ENCODE measurements around the gene FEZF1. TPM values are rescaled to one million over a fixed set of nuclear protein-coding genes. Genes with fewer than 3 reads are reported as not detected.

The FEZF1 gene
- polyA plus RNA-seq, 1 donor from 2014 or later: 1.1 TPM

DNA sequence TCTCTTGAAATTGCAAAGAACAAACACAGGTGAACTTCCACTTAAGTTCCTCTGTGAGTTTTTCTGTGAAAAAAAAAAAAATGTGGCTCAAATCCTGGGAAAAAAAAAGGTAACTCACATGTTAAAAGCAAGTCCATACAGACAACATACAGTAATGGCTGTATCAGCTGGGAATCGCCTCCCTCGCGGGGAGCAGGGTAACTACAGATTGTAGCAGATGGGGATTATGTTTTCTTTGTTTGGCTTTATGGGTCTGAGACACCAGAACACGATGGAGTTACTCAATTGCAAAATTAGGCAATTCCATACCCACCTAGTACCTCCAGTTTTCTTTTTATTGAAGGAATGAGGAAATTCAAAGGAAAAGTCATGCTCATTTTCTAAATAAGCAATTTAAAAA is 42.3 kb downstream of the FEZF1 start:
- Histone ChIP-seq H3K27ac (ENCODE audit: low read length) (no peak overlapping the region), H3K27me3 (ENCODE audit: insufficient read depth, low read depth, low read length) (no peaks in the 10 kb centered on the region), H3F3A (ENCODE audit: insufficient read depth, low read length, poor library complexity, severe bottlenecking) (no peaks in the 10 kb centered on the region), H3K79me2 (replicated peaks; ENCODE audit: insufficient read depth, low read length) (no peaks in the 10 kb centered on the region), H3K36me3 (ENCODE audit: insufficient read depth, low read length) (no peaks in the 10 kb centered on the region), H3K9me2 (ENCODE audit: insufficient read depth, low read length) (no peaks in the 10 kb centered on the region), H3K4me3 (ENCODE audit: low read length) (no peak overlapping the region), H3K9me3 (ENCODE audit: low read length) (no peaks in the 10 kb centered on the region), H3K9ac (ENCODE audit: low read length) (no peak overlapping the region), H4K20me1 (ENCODE audit: insufficient read depth) (no peaks in the 10 kb centered on the region), H2AFZ (ENCODE audit: low read depth, low read length) (no peak overlapping the region), H3K4me2 (ENCODE audit: low read length) (no peak overlapping the region)
- TF ChIP-seq EP300 (conservative IDR thresholded peaks at IDR 0.05; ENCODE audit: poor library complexity, severe bottlenecking) (no peak), EZH2 (IDR thresholded peaks at IDR 0.05; ENCODE audit: borderline replicate concordance, insufficient read depth, low read length, poor library complexity, severe bottlenecking) (no peak)

DNA sequence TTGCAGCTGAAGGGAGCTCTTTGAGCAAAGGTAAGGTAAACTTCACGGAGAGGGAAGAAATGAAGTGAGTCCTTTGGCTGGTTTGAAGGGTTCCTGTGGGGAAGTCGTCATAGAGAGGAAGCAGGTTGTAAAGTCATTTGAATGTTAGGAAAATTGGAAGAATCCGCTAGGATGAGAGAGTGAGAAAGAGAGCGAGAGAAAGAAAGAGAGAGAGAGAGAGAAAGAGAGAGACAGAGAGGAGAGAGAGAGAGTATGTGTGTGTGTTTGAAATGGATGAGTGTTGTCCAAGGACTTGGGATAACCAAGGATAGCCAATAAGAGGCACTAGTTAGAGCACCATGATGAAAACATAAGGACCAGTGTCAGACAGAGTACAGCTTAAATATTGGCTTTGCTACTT is 43.1 kb downstream of the FEZF1 start:
- Histone ChIP-seq H2AFZ (ENCODE audit: low read depth, low read length) (no peak overlapping the region), H3K27me3 (ENCODE audit: insufficient read depth, low read depth, low read length) (no peaks in the 10 kb centered on the region), H4K20me1 (ENCODE audit: insufficient read depth) (no peaks in the 10 kb centered on the region), H3K4me2 (ENCODE audit: low read length) (no peak overlapping the region), H3K36me3 (ENCODE audit: insufficient read depth, low read length) (no peaks in the 10 kb centered on the region), H3K9ac (ENCODE audit: low read length) (no peak overlapping the region), H3F3A (ENCODE audit: insufficient read depth, low read length, poor library complexity, severe bottlenecking) (no peaks in the 10 kb centered on the region), H3K79me2 (replicated peaks; ENCODE audit: insufficient read depth, low read length) (no peaks in the 10 kb centered on the region), H3K4me3 (ENCODE audit: low read length) (no peak overlapping the region), H3K9me3 (ENCODE audit: low read length) (no peaks in the 10 kb centered on the region), H3K27ac (ENCODE audit: low read length) (no peak overlapping the region), H3K9me2 (ENCODE audit: insufficient read depth, low read length) (no peaks in the 10 kb centered on the region)
- TF ChIP-seq, protein P1, sequence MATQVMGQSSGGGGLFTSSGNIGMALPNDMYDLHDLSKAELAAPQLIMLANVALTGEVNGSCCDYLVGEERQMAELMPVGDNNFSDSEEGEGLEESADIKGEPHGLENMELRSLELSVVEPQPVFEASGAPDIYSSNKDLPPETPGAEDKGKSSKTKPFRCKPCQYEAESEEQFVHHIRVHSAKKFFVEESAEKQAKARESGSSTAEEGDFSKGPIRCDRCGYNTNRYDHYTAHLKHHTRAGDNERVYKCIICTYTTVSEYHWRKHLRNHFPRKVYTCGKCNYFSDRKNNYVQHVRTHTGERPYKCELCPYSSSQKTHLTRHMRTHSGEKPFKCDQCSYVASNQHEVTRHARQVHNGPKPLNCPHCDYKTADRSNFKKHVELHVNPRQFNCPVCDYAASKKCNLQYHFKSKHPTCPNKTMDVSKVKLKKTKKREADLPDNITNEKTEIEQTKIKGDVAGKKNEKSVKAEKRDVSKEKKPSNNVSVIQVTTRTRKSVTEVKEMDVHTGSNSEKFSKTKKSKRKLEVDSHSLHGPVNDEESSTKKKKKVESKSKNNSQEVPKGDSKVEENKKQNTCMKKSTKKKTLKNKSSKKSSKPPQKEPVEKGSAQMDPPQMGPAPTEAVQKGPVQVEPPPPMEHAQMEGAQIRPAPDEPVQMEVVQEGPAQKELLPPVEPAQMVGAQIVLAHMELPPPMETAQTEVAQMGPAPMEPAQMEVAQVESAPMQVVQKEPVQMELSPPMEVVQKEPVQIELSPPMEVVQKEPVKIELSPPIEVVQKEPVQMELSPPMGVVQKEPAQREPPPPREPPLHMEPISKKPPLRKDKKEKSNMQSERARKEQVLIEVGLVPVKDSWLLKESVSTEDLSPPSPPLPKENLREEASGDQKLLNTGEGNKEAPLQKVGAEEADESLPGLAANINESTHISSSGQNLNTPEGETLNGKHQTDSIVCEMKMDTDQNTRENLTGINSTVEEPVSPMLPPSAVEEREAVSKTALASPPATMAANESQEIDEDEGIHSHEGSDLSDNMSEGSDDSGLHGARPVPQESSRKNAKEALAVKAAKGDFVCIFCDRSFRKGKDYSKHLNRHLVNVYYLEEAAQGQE (IDR thresholded peaks at IDR 0.05; ENCODE audit: borderline replicate concordance): no peak
- TF ChIP-seq, protein P2, sequence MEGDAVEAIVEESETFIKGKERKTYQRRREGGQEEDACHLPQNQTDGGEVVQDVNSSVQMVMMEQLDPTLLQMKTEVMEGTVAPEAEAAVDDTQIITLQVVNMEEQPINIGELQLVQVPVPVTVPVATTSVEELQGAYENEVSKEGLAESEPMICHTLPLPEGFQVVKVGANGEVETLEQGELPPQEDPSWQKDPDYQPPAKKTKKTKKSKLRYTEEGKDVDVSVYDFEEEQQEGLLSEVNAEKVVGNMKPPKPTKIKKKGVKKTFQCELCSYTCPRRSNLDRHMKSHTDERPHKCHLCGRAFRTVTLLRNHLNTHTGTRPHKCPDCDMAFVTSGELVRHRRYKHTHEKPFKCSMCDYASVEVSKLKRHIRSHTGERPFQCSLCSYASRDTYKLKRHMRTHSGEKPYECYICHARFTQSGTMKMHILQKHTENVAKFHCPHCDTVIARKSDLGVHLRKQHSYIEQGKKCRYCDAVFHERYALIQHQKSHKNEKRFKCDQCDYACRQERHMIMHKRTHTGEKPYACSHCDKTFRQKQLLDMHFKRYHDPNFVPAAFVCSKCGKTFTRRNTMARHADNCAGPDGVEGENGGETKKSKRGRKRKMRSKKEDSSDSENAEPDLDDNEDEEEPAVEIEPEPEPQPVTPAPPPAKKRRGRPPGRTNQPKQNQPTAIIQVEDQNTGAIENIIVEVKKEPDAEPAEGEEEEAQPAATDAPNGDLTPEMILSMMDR (IDR thresholded peaks at IDR 0.05; ENCODE audit: poor library complexity, severe bottlenecking): no peak
- TF ChIP-seq SMC3 (conservative IDR thresholded peaks at IDR 0.05; ENCODE audit: poor library complexity) (no peak), POLR2AphosphoS5 (IDR thresholded peaks at IDR 0.05) (no peak), MXI1 (conservative IDR thresholded peaks at IDR 0.05; ENCODE audit: poor library complexity, severe bottlenecking) (no peak)

DNA sequence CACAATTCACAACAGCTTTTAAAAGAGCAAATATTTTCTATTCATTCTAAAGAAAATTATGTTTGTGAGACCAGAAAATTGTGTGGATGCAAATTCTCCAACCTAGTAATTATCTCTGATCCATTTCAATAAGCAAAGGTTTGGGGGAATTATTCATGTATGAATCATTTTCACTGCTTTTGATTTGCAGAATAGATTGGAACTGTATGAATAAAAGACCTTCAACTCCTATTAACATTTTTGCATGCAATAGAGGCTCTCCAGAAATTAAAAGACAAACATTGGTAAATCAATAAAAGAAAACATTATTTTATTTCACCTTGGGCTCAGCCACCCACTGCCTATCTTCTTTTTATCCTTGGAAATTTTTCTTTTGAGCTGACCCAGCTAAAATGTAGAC is 43.5 kb downstream of the FEZF1 start:
- no peak overlapping the region for H3K4me3 ChIP-seq (ENCODE audit: low read length)
- no peaks in the 10 kb centered on the region for H3F3A ChIP-seq (ENCODE audit: insufficient read depth, low read length, poor library complexity, severe bottlenecking)
- H3K9ac ChIP-seq (ENCODE audit: low read length): no peak overlapping the region
- H3K27me3 ChIP-seq (ENCODE audit: insufficient read depth, low read depth, low read length): no peaks in the 10 kb centered on the region
- no peak overlapping the region for H2AFZ ChIP-seq (ENCODE audit: low read depth, low read length)
- no peaks in the 10 kb centered on the region for H3K36me3 ChIP-seq (ENCODE audit: insufficient read depth, low read length)
- H3K27ac ChIP-seq (ENCODE audit: low read length): no peak overlapping the region
- no peaks in the 10 kb centered on the region for H3K9me2 ChIP-seq (ENCODE audit: insufficient read depth, low read length)
- H3K4me2 ChIP-seq (ENCODE audit: low read length): no peak overlapping the region
- H3K9me3 ChIP-seq (ENCODE audit: low read length): no peaks in the 10 kb centered on the region
- no peaks in the 10 kb centered on the region for H3K79me2 ChIP-seq (replicated peaks; ENCODE audit: insufficient read depth, low read length)
- TF ChIP-seq EP300 (conservative IDR thresholded peaks at IDR 0.05; ENCODE audit: poor library complexity, severe bottlenecking) (no peak), SMC3 (conservative IDR thresholded peaks at IDR 0.05; ENCODE audit: poor library complexity) (no peak), RAD21 (conservative IDR thresholded peaks at IDR 0.05) (no peak), POLR2AphosphoS5 (IDR thresholded peaks at IDR 0.05) (no peak), MXI1 (conservative IDR thresholded peaks at IDR 0.05; ENCODE audit: poor library complexity, severe bottlenecking) (no peak), EZH2 (IDR thresholded peaks at IDR 0.05; ENCODE audit: borderline replicate concordance, insufficient read depth, low read length, poor library complexity, severe bottlenecking) (no peak)
- TF ChIP-seq, protein P1 (IDR thresholded peaks at IDR 0.05; ENCODE audit: borderline replicate concordance): no peak
- no peaks in the 10 kb centered on the region for H4K20me1 ChIP-seq (ENCODE audit: insufficient read depth)
